BLaER1 (cell line): ENCODE data around the gene TTC8.

Source experiments
- H3K27ac ChIP-seq: shearing (Covaris generic); formaldehyde crosslinking; 2 replicates; pipeline ENCODE4 v1.8.1; 2022
- H3K27me3 ChIP-seq: shearing (Covaris generic); formaldehyde crosslinking; 2 replicates; pipeline ENCODE4 v1.8.1; 2022
- H3K36me3 ChIP-seq: shearing (Covaris generic); formaldehyde crosslinking; 2 replicates; pipeline ENCODE4 v1.8.1; 2022
- H3K4me1 ChIP-seq: shearing (Covaris generic); formaldehyde crosslinking; 2 replicates; pipeline ENCODE4 v1.8.1; 2022
- H3K4me2 ChIP-seq: shearing (Covaris generic); formaldehyde crosslinking; 2 replicates; pipeline ENCODE4 v1.8.1; 2022
- H3K4me3 ChIP-seq: shearing (Covaris generic); formaldehyde crosslinking; 2 replicates; pipeline ENCODE4 v1.8.1; 2022
- H3K9ac ChIP-seq: shearing (Covaris generic); formaldehyde crosslinking; 2 replicates; pipeline ENCODE4 v1.8.1; 2022
- H3K9me3 ChIP-seq: shearing (Covaris generic); formaldehyde crosslinking; 2 replicates; pipeline ENCODE4 v1.8.1; 2022
- H4K20me1 ChIP-seq: shearing (Covaris generic); formaldehyde crosslinking; 2 replicates; pipeline ENCODE4 v1.8.1; 2022
- Cebpa-rat ChIP-seq: shearing (Covaris generic); IDR thresholded peaks from 2 replicates; pipeline ENCODE4 v1.8.1; 2022

TTC8 gene

GRCh38 chr14:88821888-88822287 lies 2.6 kb upstream of the TTC8 start:
- Histone ChIP-seq H3K9me3 (no peaks in the 10 kb centered on the region), H3K27ac (no peak overlapping the region), H3K36me3 (no peaks in the 10 kb centered on the region), H3K9ac (no peak overlapping the region), H3K4me2 (no peak overlapping the region), H3K27me3 (no peaks in the 10 kb centered on the region), H3K4me3 (no peak overlapping the region), H3K4me1 (peaks cover 9% of the 10 kb centered on the region), H4K20me1 (no peaks in the 10 kb centered on the region)
- TF ChIP-seq Cebpa-rat = no peak

- peak overlapping the region; percentile 90 for H3K27ac ChIP-seq
Observed at GRCh38 chr14:88823968-88824313, 510 bp upstream of the TTC8 start.

GRCh38 chr14:88825078-88825458 lies 617 bp downstream of the TTC8 start:
- Histone ChIP-seq H3K9me3 (no peaks in the 10 kb centered on the region), H3K9ac (peak overlapping the region; percentile 85), H3K36me3 (no peaks in the 10 kb centered on the region), H3K27ac (no peak overlapping the region), H3K4me2 (peak overlapping the region; percentile 95), H3K27me3 (no peaks in the 10 kb centered on the region), H3K4me1 (peaks cover 9% of the 10 kb centered on the region), H3K4me3 (peak overlapping the region; percentile 81), H4K20me1 (no peaks in the 10 kb centered on the region)
- no peak for TF ChIP-seq Cebpa-rat

More at GRCh38 chr14:88823968-88824313, 510 bp upstream of the TTC8 start:
- Histone ChIP-seq H3K27me3 (no peaks in the 10 kb centered on the region), H3K4me2 (peak overlapping the region; percentile 95), H3K4me3 (peak overlapping the region; percentile 81), H4K20me1 (no peaks in the 10 kb centered on the region), H3K9me3 (no peaks in the 10 kb centered on the region), H3K36me3 (no peaks in the 10 kb centered on the region), H3K9ac (peak overlapping the region; percentile 85), H3K4me1 (peaks cover 9% of the 10 kb centered on the region)
- TF ChIP-seq Cebpa-rat = no peak

GRCh38 chr14:88825503-88825902 lies 1.1 kb downstream of the TTC8 start:
- H3K9ac ChIP-seq = no peak overlapping the region; the same call in 1 of the 2 replicates
- no peaks in the 10 kb centered on the region for H4K20me1 ChIP-seq
- H3K4me2 ChIP-seq = peak overlapping the region; percentile 95

GRCh38 chr14:88829188-88829587 lies 4.7 kb downstream of the TTC8 start:
- Histone ChIP-seq H3K4me3 (no peak overlapping the region), H3K27me3 (no peaks in the 10 kb centered on the region), H3K4me1 (peaks cover 9% of the 10 kb centered on the region), H3K4me2 (no peak overlapping the region), H3K27ac (no peak overlapping the region), H3K36me3 (no peaks in the 10 kb centered on the region), H4K20me1 (no peaks in the 10 kb centered on the region), H3K9ac (no peak overlapping the region), H3K9me3 (peaks cover 6% of the 10 kb centered on the region; the same call in 1 of the 2 replicates)
- TF ChIP-seq Cebpa-rat = no peak

More at GRCh38 chr14:88825503-88825902, 1.1 kb downstream of the TTC8 start:
- H3K36me3 ChIP-seq = no peaks in the 10 kb centered on the region
- H3K27me3 ChIP-seq = no peaks in the 10 kb centered on the region
- no peaks in the 10 kb centered on the region for H3K9me3 ChIP-seq
- peaks cover 9% of the 10 kb centered on the region for H3K4me1 ChIP-seq
- TF ChIP-seq Cebpa-rat = no peak
- H3K27ac ChIP-seq = no peak overlapping the region
- no peak overlapping the region for H3K4me3 ChIP-seq

GRCh38 chr14:88829685-88830302 lies 5.3 kb downstream of the TTC8 start:
- Histone ChIP-seq H3K4me1 (peaks cover 7% of the 10 kb centered on the region), H3K27ac (no peak overlapping the region), H3K4me2 (no peak overlapping the region), H3K9ac (no peak overlapping the region), H4K20me1 (no peaks in the 10 kb centered on the region), H3K4me3 (no peak overlapping the region), H3K36me3 (no peaks in the 10 kb centered on the region), H3K27me3 (no peaks in the 10 kb centered on the region), H3K9me3 (peaks cover 6% of the 10 kb centered on the region; the same call in 1 of the 2 replicates)
- no peak for TF ChIP-seq Cebpa-rat

- H4K20me1 ChIP-seq = no peaks in the 10 kb centered on the region
- H3K27me3 ChIP-seq = no peaks in the 10 kb centered on the region
- no peaks in the 10 kb centered on the region for H3K4me1 ChIP-seq
- no peak overlapping the region for H3K9ac ChIP-seq
- no peak overlapping the region for H3K4me2 ChIP-seq
- no peak overlapping the region for H3K27ac ChIP-seq
- peaks cover 6% of the 10 kb centered on the region; the same call in 1 of the 2 replicates for H3K9me3 ChIP-seq
- no peak overlapping the region for H3K4me3 ChIP-seq
- TF ChIP-seq Cebpa-rat = no peak
- H3K36me3 ChIP-seq = no peaks in the 10 kb centered on the region
Observed at GRCh38 chr14:88831284-88831683, 6.8 kb downstream of the TTC8 start.

GRCh38 chr14:88834883-88835431 lies 10.5 kb downstream of the TTC8 start:
- H3K9me3 ChIP-seq = peaks cover 6% of the 10 kb centered on the region; the same call in 1 of the 2 replicates
- no peaks in the 10 kb centered on the region for H3K27me3 ChIP-seq
- H4K20me1 ChIP-seq = no peaks in the 10 kb centered on the region
- no peak overlapping the region for H3K4me3 ChIP-seq
- no peak overlapping the region for H3K4me2 ChIP-seq
- no peaks in the 10 kb centered on the region for H3K4me1 ChIP-seq
- H3K36me3 ChIP-seq = no peaks in the 10 kb centered on the region
- H3K9ac ChIP-seq = no peak overlapping the region
- H3K27ac ChIP-seq = no peak overlapping the region
- no peak for TF ChIP-seq Cebpa-rat

- peaks cover 6% of the 10 kb centered on the region; the same call in 1 of the 2 replicates for H3K9me3 ChIP-seq
- no peak overlapping the region for H3K27ac ChIP-seq
- no peaks in the 10 kb centered on the region for H4K20me1 ChIP-seq
- H3K36me3 ChIP-seq = no peaks in the 10 kb centered on the region
- no peaks in the 10 kb centered on the region for H3K4me1 ChIP-seq
- no peak overlapping the region for H3K4me3 ChIP-seq
- H3K4me2 ChIP-seq = no peak overlapping the region
- TF ChIP-seq Cebpa-rat = no peak
- H3K9ac ChIP-seq = no peak overlapping the region
- H3K27me3 ChIP-seq = no peaks in the 10 kb centered on the region
Observed at GRCh38 chr14:88835661-88836060, 11.2 kb downstream of the TTC8 start.

GRCh38 chr14:88837495-88837894 lies 13.0 kb downstream of the TTC8 start:
- Histone ChIP-seq H3K9me3 (no peaks in the 10 kb centered on the region), H3K4me3 (no peak overlapping the region), H3K27me3 (no peaks in the 10 kb centered on the region), H3K9ac (no peak overlapping the region), H3K36me3 (no peaks in the 10 kb centered on the region), H3K4me1 (no peaks in the 10 kb centered on the region), H3K27ac (no peak overlapping the region), H4K20me1 (no peaks in the 10 kb centered on the region), H3K4me2 (no peak overlapping the region)
- TF ChIP-seq Cebpa-rat = no peak
